Middle frontal gyrus (tissue), 1 donor: ENCODE data around the gene MRPS34.
"Not testable (repeated sequence)": the region's sequence is repeated elsewhere in the genome, so short reads cannot be mapped to it uniquely, and the experiment has no call there.

Experiments used
- DNase-seq: peaks from one replicate; pipeline ENCODE4 v3.0.0-alpha.2; 2015; ENCODE audit warnings: low spot score; ENCODE audit errors: extremely low spot score

The MRPS34 gene

DNA sequence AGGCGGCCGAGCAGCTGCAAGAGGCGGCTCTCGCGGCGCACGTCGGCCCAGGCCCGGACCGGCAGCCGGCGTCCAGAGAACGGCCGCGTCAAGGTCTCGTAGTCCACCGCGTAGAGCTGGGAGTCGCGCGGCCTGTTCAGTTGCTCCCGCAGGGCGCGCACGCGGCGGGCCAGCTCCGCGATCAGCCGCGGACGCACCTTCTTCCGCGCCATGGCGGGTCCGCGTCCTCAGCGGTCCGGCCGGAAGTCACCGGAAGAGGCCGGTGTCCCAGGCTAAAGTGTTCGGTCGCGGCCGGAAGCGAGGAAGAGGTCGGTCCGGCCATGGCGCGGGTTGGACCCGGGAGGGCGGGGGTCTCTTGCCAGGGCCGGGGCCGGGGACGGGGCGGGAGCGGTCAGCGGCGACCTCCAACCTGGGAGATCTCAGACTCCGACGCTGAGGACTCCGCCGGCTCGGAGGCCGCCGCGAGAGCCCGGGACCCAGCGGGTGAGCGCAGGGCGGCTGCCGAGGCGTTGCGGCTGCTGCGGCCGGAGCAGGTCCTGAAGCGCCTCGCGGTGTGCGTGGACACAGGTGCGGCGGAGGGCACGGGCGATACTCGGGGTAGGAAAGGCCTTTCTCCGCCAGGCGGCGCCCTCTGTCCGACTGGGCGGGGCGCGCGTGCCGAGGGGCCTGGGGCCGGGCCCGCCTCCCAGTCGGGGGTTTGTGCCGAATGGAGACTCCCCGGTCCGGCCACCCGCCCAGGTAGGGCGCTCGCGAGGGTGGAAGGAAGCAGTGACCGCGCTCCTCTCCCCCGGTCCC is at the start of gene MRPS34:
Gene MRPS34, minus strand, starts transcription at position 227 of the 795 bp plus-strand sequence. Its CDS starts 15 bp downstream, at position 212.
- DNase-seq, result peak; percentile 62

DNA sequence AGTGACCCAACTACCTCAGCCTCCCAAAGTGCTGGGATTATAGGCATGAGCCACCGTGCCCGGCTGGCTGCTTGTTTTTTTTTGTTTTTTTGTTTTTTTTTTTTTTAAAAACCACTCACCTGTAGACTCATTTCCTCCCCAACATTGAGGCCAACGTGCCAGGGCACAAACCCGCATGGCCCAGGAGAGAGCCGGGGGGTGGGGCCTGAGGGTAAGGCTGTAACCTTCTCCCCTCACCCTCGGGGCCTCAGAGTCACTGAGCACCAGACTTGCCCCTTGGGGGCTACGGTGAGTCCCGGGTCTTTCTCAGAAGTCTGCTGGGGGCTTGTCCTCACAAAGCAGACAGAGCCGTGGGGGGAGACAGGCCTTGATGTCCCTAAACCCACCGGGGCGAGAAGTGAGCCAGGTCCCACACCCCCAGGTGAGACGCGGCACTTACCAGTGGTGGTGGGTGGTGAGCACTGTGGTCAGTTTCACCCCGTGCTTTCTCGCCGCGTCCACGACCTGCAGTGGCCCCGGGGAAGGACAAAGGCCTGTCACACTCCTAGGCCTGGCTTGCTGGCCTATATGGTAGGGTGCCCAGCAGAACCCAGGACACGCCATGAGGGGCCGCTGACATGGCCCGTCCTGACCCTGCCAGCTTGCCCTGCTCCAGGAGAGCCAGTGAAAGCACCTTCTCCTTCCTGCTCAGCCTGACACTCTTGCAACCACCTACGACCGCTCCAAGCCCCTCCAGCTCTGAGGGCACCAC is 49.1 kb upstream of the MRPS34 start:
- DNase-seq, result no peak

DNA sequence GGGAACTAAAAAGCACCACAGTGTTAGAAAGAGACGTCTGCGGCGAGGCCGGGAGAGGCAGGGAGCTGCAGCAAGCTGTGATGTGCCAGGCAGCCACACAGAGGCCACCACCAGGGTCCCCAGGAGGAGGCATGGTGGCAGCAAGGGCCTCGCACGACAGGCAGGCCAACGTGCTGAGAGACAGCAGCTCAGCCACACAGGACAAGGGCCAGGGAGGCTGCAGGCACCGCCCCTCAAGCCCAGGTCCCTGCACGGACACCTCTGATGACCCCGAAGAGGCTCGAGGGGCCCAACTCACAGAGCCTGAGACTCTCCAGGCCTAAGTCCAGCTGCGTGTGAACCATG is 48.0 kb upstream of the MRPS34 start:
- DNase-seq, result no peak

DNA sequence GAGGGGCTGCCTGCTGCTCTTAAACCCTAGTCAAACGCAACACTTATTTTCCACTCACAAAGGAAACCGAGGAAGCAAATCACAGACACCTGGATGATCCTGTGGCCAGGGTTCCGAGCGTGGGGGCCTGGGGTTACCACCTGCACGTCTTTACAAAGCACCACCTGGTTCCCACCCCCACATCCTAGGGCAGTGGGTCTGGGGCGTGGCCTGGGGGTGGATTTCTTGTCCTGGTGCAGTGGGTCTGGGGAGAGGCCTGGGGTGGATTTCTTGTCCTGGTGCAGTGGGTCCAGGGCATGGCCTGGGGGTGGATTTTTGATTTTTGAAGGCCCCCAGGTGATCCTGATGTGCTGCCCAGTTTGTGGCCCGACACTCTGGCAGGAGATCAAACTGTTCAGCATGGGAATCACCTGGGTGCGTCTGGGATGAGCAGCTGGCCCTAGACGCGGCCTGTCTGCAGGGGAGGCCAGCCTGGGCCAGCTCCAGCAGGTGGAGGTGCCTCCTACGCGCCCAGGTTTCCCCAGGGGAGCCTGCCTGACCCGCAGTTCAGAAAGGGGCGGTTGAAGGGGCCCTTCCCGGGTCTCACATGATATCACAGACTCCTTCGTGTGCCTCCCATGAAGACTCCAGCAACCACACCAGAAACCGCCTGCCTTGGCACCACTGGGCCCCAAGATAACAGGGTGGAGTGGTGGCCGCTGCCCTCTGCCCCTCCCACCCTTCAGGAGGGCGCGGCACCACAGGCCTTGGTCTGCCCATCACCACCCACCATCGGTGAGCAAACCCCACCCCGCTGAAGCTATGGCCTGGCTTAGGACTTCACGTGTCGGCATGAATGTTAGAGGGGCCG is 47.4 kb upstream of the MRPS34 start:
- no peak for DNase-seq

DNA sequence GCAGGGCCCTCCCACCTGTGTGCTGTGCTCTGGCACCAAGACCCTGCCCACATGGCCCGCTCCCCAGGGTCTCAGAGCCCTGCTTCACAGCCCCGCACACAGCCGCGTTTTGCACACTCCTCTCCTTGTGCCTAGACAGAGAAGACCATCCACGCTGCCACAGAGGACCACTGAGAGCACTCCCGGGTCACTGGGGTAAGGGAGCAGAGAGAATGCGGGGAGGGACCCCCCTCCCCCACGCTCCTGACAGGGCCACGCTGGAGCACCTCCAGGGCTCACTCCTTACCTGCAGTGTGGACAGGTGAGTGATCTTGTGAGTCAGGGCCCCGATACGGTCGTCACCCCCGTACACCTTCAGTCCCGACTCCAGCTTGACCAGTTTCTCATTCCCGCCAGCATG is 46.7 kb upstream of the MRPS34 start:
- no peak for DNase-seq

DNA sequence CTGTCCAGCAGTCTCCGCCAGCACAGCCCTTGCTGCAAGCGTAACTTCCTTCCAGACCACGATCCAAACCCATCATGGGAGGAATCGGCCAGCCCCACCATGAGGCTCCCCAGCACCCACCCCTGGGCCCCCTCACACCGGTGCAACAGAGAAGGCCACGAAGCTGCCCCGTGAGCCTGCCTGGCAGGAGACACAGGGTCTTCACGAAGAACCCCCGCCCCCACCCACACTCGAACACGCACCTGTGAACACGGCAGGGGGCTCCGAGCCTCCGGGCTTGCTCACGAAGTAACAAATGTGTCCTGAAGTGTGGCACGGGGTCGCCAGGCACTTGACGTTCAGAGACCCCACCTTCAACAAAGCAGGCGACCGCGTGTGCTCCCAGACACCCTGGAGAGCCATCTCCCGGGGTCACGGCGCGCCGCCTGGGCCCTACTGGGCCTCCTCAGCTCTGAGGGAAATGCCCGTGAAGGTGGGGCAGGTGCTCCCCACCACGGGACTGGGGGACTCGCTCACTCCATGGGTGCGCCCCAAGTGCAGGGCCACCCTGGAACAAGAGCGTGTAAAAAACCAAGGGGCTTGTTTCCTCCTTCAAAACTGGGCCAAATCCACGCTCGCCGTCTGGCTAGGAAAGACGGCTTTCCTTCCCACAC is 46.1 kb upstream of the MRPS34 start:
- no peak for DNase-seq

DNA sequence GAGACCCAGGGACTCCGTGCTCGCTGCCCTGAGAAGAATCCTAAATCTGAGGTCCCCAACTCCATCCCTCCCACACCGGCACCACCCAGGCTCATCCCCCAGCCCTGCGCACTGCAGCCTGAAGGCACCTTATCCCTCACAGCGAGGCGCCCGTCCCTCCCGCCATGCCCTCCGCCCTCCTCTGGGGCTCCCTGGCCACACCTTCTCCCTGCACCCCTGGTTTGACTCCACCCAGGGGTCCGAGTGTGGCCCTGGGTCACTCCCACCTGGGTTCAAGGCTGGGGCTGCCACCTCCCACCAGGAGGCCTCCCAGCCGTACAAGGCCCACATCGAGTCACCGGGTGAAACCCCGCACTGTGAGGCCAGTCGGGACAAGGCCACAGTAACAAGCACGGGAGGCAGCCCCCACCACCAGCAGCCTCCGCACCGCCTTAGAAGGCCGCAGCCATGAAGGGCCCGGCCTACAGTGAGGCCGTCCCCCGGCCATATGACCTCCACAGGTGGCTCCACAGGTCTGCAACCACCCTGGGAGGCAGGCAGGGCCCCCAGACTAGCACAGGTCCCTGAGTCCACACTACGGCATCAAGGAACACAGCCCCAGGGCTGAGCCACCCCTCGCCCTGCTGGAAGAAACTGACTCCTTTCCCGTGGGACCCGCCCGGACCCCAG is 45.4 kb upstream of the MRPS34 start:
- DNase-seq, result no peak

DNA sequence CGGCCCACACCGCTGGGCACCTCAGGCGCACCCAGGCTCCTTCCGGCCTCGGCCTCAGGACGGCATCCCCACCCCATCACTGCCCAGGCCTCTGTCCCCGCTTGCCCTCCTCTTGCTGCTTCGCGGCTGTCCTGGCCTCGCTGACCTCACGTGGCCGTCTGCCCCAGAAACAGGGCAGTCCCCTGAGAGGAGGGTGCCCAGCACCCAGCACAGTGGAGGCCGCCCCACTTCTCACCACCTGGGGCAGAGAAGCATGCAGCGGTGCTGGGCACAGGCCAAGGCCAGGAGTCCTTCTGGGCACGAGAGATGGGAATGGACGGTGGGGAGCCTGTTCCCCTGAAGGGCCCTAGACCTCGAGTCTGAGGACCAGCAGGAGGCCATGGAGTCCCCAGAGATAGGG is 44.8 kb upstream of the MRPS34 start:
- no peak for DNase-seq

DNA sequence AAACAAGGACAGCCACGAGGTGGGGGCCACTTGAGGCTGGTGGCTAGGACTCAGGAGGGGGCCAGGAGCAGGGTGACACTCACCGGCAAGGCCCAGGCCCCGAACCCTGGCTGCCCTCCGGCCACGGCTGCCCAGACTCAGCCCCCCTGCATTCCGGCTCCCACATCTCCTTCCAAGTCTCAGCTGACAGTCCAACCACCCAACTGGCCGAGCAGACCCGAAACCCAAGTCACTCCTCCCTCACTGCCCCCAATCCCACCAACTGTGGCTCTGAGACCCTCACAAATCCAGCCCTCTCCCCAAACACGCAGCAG is 44.3 kb upstream of the MRPS34 start:
- no peak for DNase-seq

DNA sequence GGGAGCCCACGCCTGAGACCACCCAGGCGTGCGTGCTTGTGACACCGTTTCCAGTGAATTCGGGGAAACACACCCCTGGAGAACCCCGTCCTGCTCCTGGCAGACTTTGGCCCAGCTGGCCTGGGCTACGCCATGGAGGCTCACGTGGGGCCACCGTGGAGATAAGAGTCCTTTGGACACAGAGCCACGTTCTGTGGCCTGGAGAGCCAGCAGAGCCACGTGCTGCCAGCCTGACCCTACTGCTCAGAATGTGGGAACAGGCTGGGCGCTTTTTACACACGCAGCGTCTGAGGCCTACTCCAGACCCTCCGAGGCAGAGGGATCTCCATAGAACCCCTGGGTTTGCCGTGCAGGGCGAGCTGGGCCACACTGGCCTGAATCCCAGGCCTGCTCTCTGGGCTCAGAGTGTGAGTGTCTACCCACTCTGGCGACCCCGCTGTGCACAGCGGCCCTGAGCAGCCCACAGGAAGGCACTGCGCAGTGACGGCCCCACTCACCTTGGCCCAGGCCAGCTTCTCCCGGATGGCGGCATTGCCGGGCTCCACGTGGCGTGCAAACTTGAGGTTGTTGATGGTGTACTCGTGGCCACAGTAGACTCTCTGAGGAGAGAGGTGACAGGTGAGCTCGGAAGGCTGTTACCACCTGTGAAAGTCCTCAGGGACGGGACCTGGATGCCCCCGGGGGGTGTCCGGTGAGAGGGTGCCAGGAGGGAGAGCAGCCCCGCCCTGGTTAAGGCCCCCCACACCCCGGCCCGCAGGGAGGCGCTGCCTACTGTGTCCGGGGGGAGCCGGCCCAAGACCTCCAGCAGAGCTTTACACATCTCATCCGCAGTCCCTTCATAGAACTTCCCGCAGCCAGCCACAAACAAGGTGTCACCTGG is 43.7 kb upstream of the MRPS34 start:
- no peak for DNase-seq

DNA sequence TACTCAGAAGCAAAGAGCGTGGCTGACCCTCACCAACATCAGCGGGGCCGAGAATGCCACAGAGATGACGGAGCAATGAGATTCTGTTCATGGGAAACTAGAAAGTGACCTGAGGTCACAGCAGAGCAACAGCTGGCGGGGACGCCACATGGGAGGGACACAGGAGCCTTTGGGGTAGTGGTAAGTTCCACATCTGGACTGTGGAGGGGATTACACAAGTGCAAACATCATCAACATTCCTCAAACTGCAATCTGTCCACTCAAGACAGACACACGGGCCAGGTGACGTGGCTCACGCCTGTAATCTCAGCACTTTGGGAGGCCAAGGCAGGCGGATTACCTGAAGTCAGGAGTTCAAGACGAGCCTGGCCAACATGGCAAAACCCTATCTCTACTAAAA is 42.5 kb upstream of the MRPS34 start:
- DNase-seq, result no peak

DNA sequence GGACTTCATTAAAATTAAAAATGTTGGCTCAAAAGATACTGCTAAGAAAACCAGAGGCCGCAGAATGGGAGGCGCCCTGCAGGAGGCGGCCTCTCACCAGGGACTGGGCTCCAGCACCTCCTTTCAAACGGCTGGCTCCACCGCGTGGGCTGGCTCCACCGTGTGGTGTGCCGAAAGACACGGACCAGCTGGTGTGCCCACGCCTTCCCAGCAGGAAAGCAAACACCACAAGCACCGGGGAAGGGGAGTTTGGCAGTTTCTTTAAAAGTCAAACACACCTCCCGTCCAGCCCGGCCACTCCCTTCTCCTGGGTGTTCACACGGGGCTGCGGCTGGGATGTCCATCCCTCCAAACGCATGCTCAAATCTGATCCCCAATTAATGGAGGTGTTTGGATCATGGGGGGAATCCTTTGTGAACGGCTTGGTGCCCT is 39.8 kb upstream of the MRPS34 start:
- peak; percentile 40 for DNase-seq

DNA sequence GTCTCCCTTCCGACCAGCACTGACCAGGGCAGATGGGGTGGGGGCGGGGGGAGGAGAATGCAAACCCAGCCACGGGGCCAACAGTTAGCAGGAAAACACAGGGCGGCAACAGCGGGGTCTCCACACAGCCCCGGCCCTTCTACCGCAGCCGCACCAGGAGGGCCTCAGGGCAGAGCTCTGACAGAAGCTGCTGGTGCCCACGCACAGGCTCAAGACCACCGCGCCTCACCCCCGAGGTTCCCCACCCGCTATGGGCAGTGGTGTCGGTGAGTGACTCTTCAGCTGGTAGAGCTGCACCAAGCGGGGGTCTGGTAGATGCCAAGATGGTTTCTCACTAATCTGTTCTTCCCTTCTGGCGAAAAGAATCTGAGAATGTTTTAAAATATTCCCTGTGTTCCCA is 37.6 kb upstream of the MRPS34 start:
- DNase-seq, result no peak

DNA sequence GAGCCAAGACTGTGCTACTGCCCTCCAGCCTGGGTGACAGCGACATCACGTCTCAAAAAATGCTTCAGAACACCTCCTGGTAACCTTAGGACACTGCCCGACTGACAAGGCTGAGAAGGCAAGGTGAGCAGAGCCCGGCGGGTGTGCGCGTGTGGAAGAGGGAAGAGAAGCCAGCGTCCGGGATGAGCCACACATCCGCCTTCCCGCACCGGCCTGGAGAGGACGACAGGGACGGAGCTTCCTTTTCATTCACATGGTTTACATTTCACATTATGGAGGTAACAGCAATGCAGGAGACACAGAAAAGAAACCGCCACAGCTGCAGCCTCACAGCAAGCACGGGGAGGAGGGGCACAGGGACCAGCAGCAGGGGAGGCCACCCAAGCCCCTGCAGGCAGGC is 37.2 kb upstream of the MRPS34 start:
- DNase-seq, result no peak

DNA sequence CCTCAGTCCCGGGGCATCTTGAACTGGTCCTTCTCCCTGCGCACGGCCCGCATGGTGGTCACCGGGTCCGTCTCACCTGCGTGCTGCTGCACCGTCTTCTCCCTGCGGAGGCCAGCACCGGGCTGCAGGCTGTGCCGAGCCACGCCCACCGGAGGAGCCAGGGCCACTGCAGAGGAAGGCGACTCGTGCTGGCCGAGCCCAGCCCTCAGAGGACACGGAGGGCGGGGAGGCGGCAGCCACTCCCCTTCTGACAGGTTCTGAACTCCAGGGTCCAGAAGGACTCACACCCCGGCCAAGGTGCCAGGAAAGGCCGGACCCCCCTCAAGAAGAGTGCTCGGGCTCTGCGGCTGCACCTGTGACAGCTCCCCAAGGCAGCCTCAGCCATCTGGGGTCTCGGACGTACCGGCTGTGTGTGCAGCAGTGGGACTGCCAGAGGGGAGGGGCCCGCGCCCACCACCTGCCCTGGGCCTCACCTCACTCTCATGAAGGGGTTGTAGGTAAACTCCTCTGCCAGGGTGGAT is 36.4 kb upstream of the MRPS34 start:
- no peak for DNase-seq

DNA sequence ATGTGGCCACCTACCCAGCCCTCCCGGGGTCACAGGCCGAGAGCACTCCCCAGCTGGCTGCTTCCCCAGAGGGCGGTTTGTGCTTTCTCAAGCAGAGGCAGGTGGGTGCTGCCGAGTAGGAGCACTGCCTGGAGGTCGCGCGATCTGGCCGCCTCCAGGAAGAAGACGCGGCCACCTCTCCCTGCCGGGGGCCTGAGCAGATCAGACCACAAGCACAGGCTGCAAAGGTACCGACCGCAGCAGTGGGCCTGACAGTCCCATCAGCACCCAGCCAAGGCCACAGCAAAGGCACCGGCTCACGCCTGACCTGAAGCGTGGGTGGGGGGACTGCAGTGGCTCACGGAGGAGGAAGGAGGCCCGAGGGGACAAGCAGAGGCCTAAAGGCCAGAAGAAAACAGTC is 35.8 kb upstream of the MRPS34 start:
- no peak for DNase-seq

DNA sequence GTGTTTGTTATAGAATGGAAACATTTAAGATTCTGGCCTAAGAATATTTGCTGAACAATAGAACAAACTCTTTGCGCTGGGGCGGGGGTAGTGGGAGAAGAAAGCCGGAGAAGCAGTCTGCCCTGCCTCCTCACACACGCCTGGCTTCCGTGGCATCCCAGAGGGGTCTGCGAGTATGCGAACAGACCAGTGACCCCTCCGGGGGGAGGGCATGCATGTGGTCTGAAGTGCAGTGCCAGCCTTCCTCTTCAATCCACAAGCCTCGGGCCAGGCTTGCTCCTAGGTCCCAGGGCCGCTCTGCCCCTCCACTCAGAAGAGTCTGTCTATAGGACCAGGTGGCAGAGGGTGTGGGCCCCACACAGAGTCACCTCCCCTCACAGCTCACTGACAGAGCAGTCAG is 34.7 kb upstream of the MRPS34 start:
- DNase-seq, result no peak

DNA sequence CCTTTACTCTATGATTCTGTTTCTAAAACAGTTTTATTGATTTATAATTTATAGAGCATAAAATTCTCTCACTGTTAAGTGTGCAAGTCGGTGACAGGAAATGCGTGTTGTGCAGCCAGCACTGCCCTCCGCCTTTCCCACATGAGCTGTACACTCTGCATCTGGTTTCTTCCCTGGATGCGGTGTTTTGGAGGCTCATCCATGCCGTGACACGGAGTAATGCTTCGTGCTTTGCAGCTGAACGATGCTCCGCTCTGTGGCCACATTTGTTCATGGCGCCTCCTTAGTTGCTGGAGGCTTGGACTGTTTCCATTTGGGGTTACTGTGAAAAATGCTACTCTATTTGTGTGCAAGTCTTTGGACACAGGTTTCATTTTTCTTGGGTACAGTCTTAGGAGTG is 27.8 kb upstream of the MRPS34 start:
- DNase-seq, result no peak

DNA sequence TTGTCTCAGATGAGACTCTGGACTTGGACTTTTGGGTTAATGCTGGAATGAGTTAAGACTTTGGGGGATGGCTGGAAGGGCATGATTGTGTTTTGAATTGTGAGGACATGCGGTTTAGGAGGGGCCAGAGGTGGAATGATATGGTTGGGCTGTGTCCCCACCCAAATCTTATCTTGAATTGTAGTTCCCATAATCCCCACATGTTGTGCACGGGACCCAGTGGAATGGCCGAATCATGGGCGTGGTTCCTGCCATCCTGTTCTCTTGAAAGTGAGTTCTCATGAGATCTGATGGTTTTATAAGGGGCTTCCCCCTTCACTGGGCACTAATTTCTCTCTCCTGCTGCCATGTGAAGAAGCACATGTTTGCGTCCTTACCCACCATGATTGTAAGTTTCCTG is 26.3 kb upstream of the MRPS34 start:
- DNase-seq, result not testable (repeated sequence)
